NCI-H345 (cell line): ENCODE measurements around the gene COL4A2.

Experiments used
- DNase-seq: peaks from one replicate; lab custom pipeline; 2025; lab: John Stamatoyannopoulos, UW

COL4A2 gene

GRCh38 chr13:110339975-110340550, 33.0 kb downstream of the COL4A2 start:
- no peak for DNase-seq

GRCh38 chr13:110340812-110341444, 33.8 kb downstream of the COL4A2 start:
- no peak for DNase-seq

- DNase-seq = no peak
Observed at GRCh38 chr13:110341445-110342244, 34.6 kb downstream of the COL4A2 start.

DNA sequence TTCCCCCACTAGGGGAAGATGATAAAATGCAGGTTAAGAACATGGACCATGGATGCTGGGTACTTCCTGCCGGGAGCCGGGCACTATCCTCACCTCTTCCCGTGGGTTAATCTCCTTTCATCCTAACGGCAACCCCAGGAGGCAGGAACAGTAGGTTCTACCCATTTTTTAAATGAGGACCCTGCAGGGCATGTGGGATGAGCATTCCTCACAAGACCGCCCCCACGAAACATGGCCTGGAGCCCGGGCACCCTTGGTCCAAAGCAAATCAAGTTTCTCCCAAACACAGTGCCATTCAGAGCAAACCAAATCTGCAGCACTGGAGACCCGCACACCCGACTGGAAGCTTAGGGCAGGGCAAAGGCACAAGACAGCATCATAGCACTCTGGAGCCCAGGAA, 35.4 kb downstream of the COL4A2 start:
- DNase-seq = no peak

GRCh38 chr13:110343241-110343865, 36.3 kb downstream of the COL4A2 start:
- DNase-seq = no peak

DNA sequence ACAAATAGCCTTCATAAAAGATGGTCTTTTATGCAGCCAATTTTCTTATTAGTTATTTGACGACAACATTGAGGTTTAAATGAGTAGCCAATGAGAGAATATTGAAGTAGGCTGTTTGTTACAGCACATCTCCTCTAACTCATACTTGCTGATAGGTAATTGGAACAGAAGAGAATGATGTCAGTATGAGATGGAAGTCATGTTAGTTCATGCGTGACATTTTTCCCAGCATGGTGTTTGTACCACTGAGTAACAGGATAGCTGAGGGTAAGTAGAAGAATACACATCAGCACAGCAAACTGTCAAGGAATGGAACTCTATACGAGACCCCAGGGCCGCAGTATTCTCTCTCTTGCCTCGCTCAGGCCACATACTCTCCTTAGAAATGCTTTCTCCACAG, 37.2 kb downstream of the COL4A2 start:
- no peak for DNase-seq

DNA sequence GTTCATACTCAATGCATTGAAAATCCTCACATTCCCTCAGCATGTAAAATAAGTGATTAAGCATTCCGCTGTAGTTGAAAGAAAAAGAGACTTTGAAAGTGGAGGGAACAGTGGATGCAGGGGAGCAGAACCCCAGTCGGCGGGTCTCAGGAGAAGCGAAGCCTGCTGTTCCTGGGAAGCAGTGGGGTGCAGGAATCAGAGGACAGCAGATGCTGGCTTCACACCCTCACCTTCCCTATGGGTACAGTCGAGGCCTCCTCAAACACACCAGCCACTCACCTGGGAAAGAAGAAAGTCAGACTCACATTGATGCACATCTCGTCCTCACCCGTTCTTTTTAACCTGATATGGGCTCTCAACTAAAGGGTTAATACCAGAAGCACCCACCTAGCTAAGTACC, 38.2 kb downstream of the COL4A2 start:
- DNase-seq = no peak

DNA sequence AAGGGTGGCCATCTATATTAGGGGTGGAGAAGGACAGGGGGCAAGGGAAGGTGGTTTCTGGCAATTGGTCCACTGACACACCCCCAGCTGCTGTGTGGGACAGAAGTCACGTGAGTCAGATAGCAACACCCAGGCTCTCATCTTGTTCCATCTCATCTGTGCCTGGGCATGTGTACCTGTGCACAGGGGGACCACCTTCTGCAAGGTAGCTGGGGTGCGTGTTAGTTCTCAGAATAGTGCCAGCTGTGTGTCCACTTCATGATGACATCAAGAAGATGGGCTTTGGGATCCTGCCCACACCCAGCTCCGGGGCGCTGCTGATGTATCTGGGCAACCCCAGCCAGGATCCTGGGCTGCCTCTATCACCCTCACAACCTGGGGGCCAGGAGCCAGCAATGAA, 38.6 kb downstream of the COL4A2 start:
- no peak for DNase-seq

- peak; percentile 76 for DNase-seq
Observed at GRCh38 chr13:110346661-110347067, 39.6 kb downstream of the COL4A2 start.

DNA sequence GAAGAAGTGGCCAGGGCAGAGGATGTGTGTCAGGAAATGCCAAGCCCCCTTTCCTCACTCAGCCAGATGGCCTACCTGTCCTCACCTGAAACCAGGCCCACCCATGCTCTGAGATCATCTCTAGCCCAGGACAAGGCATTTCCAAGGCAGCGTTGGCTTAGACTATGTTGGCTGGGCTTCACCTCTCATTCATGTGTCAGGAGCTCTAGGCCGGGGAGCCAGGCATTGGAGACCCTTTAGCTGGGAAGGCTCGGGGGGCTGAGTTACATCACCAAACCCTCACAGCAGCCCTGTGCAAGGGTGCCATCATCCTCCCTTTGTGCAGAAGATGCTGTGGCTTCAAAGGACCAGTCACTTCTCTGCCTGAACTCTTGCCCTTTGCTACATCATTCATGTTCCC, 40.0 kb downstream of the COL4A2 start:
- no peak for DNase-seq

DNA sequence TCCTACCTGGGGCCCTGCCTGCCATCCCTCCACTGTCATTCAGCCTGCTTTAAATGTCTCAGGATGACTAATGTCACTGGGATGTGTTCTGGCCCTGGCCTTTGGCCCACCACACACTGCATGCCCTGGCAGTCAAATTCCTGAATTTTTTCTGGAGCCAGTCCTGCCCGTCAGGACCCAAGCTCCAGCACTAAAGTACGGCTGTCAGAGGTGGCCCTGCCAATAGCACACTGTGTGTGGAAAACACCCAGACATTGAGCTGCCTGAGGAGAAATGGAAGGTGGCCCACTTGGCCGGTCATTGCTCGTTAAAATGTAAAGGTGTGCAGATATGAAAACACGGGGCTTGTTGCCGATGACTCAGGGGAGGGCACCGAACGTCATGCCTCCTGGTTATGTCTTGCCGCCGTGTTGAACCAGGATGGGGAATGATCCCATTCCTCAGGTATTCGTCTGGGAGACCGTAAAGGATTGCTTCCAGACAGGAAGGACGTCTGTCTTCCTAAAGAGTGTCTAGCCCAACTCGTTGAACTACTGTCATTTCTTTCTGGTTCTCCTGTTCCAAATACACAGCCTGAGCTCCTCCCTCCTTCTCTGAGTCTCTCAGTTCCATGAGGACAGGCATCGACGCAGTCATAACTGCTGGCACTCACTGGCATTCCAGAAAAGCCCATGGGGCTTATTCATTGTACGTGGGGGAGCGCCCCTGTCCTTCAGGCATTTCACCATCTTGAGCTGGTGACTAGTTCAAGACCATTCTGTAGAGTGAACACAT, 40.6 kb downstream of the COL4A2 start:
- DNase-seq = no peak

DNA sequence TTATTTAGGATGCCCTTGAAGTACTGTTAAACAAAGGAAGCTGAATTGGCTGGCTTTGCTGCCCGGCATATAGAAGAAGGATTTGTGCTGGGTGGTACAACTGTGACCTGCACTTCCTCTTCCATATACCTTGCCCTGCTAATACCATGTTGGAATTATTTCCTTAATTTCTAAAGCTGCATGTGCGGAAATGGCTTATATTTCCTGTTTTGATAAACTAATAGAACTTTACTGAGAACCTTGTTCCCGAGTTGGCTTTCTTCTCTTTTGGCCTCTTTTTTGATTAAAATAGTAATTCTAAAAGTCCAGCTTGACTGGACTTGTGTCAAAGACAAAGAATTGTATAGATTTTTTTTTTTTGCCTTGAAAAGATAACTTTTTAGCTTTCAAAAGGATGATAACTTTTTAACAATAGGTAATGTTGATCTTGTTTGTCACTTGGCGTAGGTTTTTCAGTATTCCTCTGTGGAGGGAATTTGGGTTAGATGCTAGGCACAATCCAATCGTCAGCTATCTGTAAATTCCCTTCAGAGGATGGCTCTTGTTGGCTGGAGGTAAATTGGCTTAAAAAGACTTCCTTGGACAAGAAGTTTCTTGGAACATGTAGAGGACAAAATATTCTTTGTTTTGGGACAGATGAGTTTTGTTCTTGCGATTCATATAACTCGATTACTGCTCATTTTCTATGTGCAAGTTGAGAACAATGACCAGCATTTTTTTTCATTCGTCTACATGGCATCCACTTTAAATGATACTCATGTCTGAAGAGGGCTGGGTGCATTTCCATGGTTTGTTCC, 41.4 kb downstream of the COL4A2 start:
- no peak for DNase-seq

GRCh38 chr13:110349239-110349638, 42.2 kb downstream of the COL4A2 start:
- DNase-seq = no peak

- no peak for DNase-seq
Observed at GRCh38 chr13:110350049-110350448, 43.0 kb downstream of the COL4A2 start.

DNA sequence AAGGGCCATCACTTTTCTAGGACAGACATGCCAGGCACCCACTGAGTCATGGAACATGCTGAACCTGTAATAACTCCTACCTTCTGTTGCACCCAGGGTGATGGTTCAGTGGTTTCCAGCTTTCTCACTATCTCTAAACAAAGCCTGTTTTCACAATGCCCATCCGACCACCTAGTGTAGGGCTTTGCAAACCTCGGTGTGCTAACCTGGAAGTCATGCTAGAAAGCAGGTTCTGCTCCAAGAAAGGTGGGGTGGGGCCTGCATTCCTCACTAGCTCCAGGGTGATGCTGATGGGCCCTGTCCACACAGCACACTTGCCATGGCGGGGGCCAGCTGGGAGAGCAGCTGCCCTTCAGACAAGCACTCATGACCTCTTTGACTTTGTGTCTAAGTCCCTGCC, 43.4 kb downstream of the COL4A2 start:
- DNase-seq = no peak

- no peak for DNase-seq
Observed at GRCh38 chr13:110351636-110352420, 44.7 kb downstream of the COL4A2 start.

DNA sequence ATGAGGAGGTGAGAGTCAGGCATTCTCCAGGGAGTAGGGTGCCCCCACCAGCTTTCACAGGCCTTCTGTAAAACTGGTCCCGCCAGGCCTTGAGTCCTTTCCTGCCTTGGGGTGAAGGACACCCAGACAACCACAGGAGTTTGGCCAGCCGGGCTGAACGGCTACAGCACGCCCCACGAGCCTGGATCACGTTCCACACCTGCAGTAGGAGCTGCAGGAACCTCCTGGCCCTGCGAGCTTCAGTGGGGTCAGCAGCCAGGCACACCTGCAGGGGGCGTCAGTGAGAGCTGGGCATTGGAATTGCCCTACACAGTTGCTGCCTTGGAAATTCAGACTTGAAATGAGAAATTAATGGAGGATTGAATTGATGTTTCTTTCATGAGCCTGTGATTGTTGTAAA, 45.7 kb downstream of the COL4A2 start:
- DNase-seq = no peak

DNA sequence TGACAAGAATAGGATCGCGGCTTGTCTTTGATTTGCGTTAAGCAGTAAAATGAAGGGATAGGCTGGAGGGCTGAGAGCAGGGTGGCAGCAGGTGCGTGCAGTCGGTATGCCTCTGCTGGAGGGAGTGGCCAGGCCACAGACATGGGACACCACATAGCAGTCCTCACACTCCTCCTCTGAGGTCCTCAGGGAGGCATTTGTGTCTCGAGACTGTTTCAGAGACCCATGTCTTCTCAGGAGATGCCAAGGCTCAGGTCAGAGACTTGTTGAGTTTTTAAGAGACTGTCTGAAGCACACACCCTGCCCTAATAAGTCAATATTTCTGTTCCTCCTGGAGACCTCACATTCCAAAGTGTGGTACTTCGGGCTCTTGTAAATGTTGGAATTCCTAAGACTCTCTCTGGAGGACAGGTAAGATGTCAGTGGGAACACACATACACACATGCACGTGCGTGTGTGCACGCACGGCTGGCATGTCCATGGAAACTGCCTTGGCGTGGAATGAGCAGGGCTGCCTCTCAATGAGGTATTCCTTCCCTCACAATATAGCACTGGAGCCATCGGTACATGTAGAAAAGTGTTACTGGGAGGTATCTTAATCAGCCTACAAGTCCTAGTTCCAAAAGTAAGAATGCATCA, 46.4 kb downstream of the COL4A2 start:
- no peak for DNase-seq

DNA sequence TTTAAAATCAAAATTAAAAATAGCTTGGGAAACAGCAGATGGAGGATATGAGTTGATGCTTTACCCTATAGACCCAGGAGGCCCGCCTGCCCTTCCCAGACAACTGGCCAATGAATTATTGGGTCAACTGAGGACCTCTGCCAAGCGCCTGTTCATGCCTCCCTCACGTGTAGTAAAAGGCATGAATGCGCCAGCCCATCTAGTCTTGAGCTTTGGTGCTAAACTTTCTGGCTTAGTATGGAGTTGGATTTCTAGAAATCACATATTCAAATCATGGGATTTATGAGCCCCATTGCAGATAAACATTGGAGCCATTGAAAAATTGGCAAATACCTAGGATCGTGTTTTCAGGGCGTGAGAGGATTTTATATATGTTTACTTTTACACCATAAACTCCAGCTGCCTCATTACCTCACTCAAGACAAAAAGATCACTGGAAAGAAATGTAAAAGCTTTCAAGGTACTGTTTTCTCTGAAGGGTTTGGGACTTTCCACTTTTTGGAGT, 47.1 kb downstream of the COL4A2 start:
- no peak for DNase-seq
